Measurements from ENCODE around the gene SLC5A1. TPM values are rescaled to one million over a fixed set of nuclear protein-coding genes. Genes with fewer than 3 reads are reported as not detected.

Gene SLC5A1
- total and polyA plus RNA-seq, 9 of the 15 experiments (the other 6 are each of a cell fraction or from before 2014, with no cell fraction given) = not detected

DNA sequence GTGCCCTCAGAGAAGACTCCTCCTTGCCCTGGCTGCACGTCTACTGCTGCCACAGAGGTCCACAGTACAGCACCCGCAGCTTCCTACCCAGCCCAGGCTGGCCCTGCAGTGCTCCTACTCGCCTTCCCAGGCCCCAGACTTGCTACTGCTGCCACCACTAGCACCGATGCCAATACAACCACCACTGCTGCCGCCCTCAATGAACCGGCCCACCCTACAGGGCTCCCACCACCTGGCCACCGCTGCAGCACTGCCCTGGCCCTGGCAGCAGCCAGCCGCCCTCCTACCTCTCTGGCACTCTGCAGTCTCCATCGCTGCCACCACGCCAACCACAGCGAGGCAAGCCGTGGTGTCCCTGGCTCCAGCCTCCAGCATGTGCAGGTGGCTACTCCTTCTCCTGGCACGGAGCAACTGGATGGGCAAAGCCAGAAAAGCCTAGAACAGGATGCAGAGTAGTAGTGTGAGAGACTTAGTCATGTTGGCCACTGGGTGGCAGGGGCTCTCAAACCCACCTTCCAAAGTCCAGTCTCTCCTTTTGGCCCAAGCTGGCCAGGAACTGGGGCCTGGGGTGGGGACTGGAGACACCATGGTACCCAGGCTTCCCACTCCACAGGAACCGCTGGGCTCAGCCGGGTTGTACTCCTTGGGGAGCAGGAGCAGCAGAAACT lies 76.6 kb downstream of the SLC5A1 start:
- Histone ChIP-seq H4K20me1 (replicated peaks; ENCODE audit: control insufficient read depth, insufficient read depth, low read length) (no peaks in the 10 kb centered on the region), H3K27ac (ENCODE audit: extremely low read depth, low read depth, low read length) (no peak overlapping the region), H3K4me2 (ENCODE audit: insufficient read depth, low read length) (no peak overlapping the region), H3K9me3 (replicated peaks; ENCODE audit: control insufficient read depth, insufficient read depth, low read depth, low read length) (no peaks in the 10 kb centered on the region), H3K79me2 (ENCODE audit: control insufficient read depth, insufficient read depth, low read length) (no peaks in the 10 kb centered on the region), H3K36me3 (ENCODE audit: control insufficient read depth, insufficient read depth, low read length) (no peaks in the 10 kb centered on the region), H3K9me1 (ENCODE audit: control insufficient read depth, insufficient read depth, low read length) (no peaks in the 10 kb centered on the region), H3K27me3 (ENCODE audit: control insufficient read depth in 2 of 2, insufficient read depth in 2 of 2, low read length in 2 of 2) (0 out of 5 replicates have a peak, but pooled peaks cover 0 to 6% of the 10 kb centered on the region in 2 experiments), H3K9ac (ENCODE audit: insufficient read depth in 1 of 2, low read depth in 2 of 2, low read length in 2 of 2) (no peak overlapping the region), H3K4me3 (no peak overlapping the region), H3K4me1 (replicated peaks in 1 of 2; ENCODE audit: control insufficient read depth in 2 of 2, insufficient read depth in 2 of 2, low read length in 2 of 2) (no peaks in the 10 kb centered on the region), H2AFZ (ENCODE audit: low read depth, low read length) (no peak overlapping the region)
- ATAC-seq (no peak), FAIRE-seq (no peak), DNase-seq (ENCODE audit: extremely low read depth in 1 of 4, low spot score in 3 of 4) (no peak)
- in situ Hi-C loops (cut with MboI) (no loop called here), intact Hi-C loops (cut with micrococcal nuclease) (no loop called here)
- WGBS (ENCODE audit: insufficient coverage, low coverage, missing lambda C conversion rate) = under 1% methylated on average over 15 of the region's 15 CpGs
- POLR2A ChIA-PET = no interaction called here
- CTCF ChIA-PET (ENCODE audit: low intra/inter-chr PET ratio) = no interaction called here
- no peak for TF ChIP-seq RUNX1 (IDR thresholded peaks at IDR 0.05; ENCODE audit: low read depth)
- TF ChIP-seq ILF3 (IDR thresholded peaks at IDR 0.05; ENCODE audit: borderline replicate concordance) = no peak
- TF ChIP-seq PTRF (tag; IDR thresholded peaks at IDR 0.05) = no peak
- TF ChIP-seq ZNF140 (CRISPR knock-in tag; IDR thresholded peaks at IDR 0.05) = no peak
- no peak for TF ChIP-seq MXI1 (IDR thresholded peaks at IDR 0.05; ENCODE audit: low read depth, low read length)
- TF ChIP-seq ATF1 (CRISPR knock-in tag; IDR thresholded peaks at IDR 0.05) = no peak
- TF ChIP-seq ATF1 (tag; IDR thresholded peaks at IDR 0.05) = no peak
- no peak for TF ChIP-seq BRD4 (IDR thresholded peaks at IDR 0.05)
- TF ChIP-seq, protein P1, sequence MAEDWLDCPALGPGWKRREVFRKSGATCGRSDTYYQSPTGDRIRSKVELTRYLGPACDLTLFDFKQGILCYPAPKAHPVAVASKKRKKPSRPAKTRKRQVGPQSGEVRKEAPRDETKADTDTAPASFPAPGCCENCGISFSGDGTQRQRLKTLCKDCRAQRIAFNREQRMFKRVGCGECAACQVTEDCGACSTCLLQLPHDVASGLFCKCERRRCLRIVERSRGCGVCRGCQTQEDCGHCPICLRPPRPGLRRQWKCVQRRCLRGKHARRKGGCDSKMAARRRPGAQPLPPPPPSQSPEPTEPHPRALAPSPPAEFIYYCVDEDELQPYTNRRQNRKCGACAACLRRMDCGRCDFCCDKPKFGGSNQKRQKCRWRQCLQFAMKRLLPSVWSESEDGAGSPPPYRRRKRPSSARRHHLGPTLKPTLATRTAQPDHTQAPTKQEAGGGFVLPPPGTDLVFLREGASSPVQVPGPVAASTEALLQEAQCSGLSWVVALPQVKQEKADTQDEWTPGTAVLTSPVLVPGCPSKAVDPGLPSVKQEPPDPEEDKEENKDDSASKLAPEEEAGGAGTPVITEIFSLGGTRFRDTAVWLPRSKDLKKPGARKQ (CRISPR knock-in tag; IDR thresholded peaks at IDR 0.05) = no peak
- no peak for TF ChIP-seq RBM39 (optimal IDR thresholded peaks at IDR 0.05; ENCODE audit: low read depth, low read length)
- BruUV-seq (replicated peaks) = no TSS peak

Data from K562 (cell line).